HCT116 (cell line): ENCODE results near the gene PAIP1. TPM values are rescaled to one million over a fixed set of nuclear protein-coding genes. Genes with fewer than 3 reads are reported as not detected.

Experiments
- ATAC-seq: fragments of 200-7000 bp; cut with Tn5 transposase; 2 replicates; pipeline ENCODE4 v1.9.1; 2020; ENCODE audit warnings: mild to moderate bottlenecking, moderate library complexity
- BruUV-seq: library from RNA; stranded (reverse); fragments of 400-500 nt; replicated peaks from 2 replicates; lab custom pipeline; 2021; lab: Mats Ljungman, UMichigan
- CTCF ChIA-PET: fragments of 300-600 bp; sonication (Branson Sonifier 250); formaldehyde crosslinking; loops from one replicate; lab custom pipeline; 2021; ENCODE audit warnings: antibody characterized with exemption; lab: Charles Lee
- POLR2A ChIA-PET: fragments of 300-600, 350-600 bp; sonication (Branson Sonifier 250); formaldehyde crosslinking; loops from one replicate; lab custom pipeline; 2021; ENCODE audit warnings: antibody characterized with exemption; lab: Charles Lee
- RAD21 ChIA-PET, 2 experiments: fragments of 300-600 bp; sonication (Branson Sonifier 250); formaldehyde crosslinking; loops; one replicate each; lab custom pipeline; 2023; ENCODE audit warnings: low total read pairs in 2 of 2; ENCODE audit not compliant: uncharacterized antibody in 2 of 2, unreplicated experiment in 2 of 2, low non-redundant PET in 1 of 2; lab: Charles Lee
- DNase-seq: peaks from one replicate; pipeline ENCODE4 v3.0.0-alpha.2; 2010; ENCODE audit warnings: low read depth, low spot score
- H2AFZ ChIP-seq: fragments of 200-600 bp; shearing (Covaris generic), sonication (generic); 2 replicates; pipeline ENCODE4 v1.6.1; 2017; ENCODE audit warnings: low read depth, mixed run types, mixed read lengths, antibody characterized with exemption, low read length; ENCODE audit not compliant: poor library complexity, severe bottlenecking
- H3K27ac ChIP-seq: 2 replicates; pipeline ENCODE4 v1.5.1; 2012; ENCODE audit warnings: low read depth, low read length
- H3K27me3 ChIP-seq: fragments of 200-600 bp; sonication (generic); 2 replicates; pipeline ENCODE4 v1.6.1; 2016; ENCODE audit warnings: mixed run types, low read length, mixed read lengths; ENCODE audit not compliant: insufficient read depth
- H3K36me3 ChIP-seq, 2 experiments: fragments of 200-500 bp in 1 of 2; fragments of 200-600 bp in 1 of 2; sonication (Bioruptor generic) in 1 of 2; sonication (generic) in 1 of 2; 2 replicates each; pipeline versions ENCODE4 v1.5.1 to v1.6.1; 2014 to 2016; ENCODE audit warnings: low read length in 2 of 2, inconsistent platforms in 1 of 2, mixed read lengths in 1 of 2, mixed run types in 1 of 2; ENCODE audit not compliant: insufficient read depth in 2 of 2, control insufficient read depth in 1 of 2
- H3K4me1 ChIP-seq, 2 experiments: fragments of 200-600 bp in 1 of 2; sonication (generic) in 1 of 2; 2 replicates each; pipeline versions ENCODE4 v1.5.1 to v1.6.1; 2012 to 2017; ENCODE audit warnings: low read length in 2 of 2, inconsistent platforms in 1 of 2, mild to moderate bottlenecking in 1 of 2, mixed read lengths in 1 of 2, mixed run types in 1 of 2, moderate library complexity in 1 of 2; ENCODE audit not compliant: insufficient read depth in 2 of 2, control insufficient read depth in 1 of 2
- H3K4me2 ChIP-seq: fragments of 200-600 bp; sonication (generic); 2 replicates; pipeline ENCODE4 v1.6.1; 2017; ENCODE audit warnings: mixed run types, low read length, mixed read lengths
- H3K4me3 ChIP-seq, 2 experiments: fragments of 200-600 bp in 1 of 2; sonication (generic) in 1 of 2; replicated peaks in 1 of 2; 2 replicates each; pipeline ENCODE4 v1.5.1; 2011 to 2016; ENCODE audit warnings: low read length in 2 of 2, control low read depth in 1 of 2, low read depth in 1 of 2, mild to moderate bottlenecking in 1 of 2, mixed read lengths in 1 of 2, mixed run types in 1 of 2
- H3K79me2 ChIP-seq: fragments of 200-600 bp; sonication (generic); 2 replicates; pipeline ENCODE4 v1.6.1; 2017; ENCODE audit warnings: mild to moderate bottlenecking, mixed run types, low read length, moderate library complexity, mixed read lengths; ENCODE audit not compliant: insufficient read depth
- H3K9ac ChIP-seq: fragments of 200-600 bp; sonication (generic); 2 replicates; pipeline ENCODE4 v1.6.1; 2016; ENCODE audit warnings: low read length, mixed read lengths
- H3K9me2 ChIP-seq: fragments of 200-600 bp; sonication (generic), shearing (Covaris generic); 2 replicates; pipeline ENCODE4 v1.6.1; 2017; ENCODE audit warnings: mixed run types, mild to moderate bottlenecking, moderate library complexity; ENCODE audit not compliant: insufficient read depth
- H3K9me3 ChIP-seq, 2 experiments: fragments of 200-500 bp in 1 of 2; fragments of 200-600 bp in 1 of 2; sonication (Bioruptor generic) in 1 of 2; sonication (generic) in 1 of 2; 2 replicates each; pipeline ENCODE4 v1.6.1; 2014 to 2017; ENCODE audit warnings: low read length in 2 of 2, mixed read lengths in 2 of 2, inconsistent platforms in 1 of 2, low read depth in 1 of 2, mild to moderate bottlenecking in 1 of 2, mixed run types in 1 of 2, moderate library complexity in 1 of 2; ENCODE audit not compliant: control insufficient read depth in 1 of 2, insufficient read depth in 1 of 2
- H4K20me1 ChIP-seq: fragments of 200-600 bp; sonication (generic), shearing (Covaris generic); 2 replicates; pipeline ENCODE4 v1.6.1; 2017; ENCODE audit warnings: mixed run types, mild to moderate bottlenecking, moderate library complexity; ENCODE audit not compliant: insufficient read depth
- ATF3 ChIP-seq: IDR thresholded peaks from 2 replicates; pipeline ENCODE4 v1.6.1; 2012
- CBX3 ChIP-seq: IDR thresholded peaks from 2 replicates; pipeline ENCODE4 v1.6.1; 2012; ENCODE audit warnings: low read depth
- CTCF ChIP-seq, 3 experiments: fragments of 200-600 bp in 1 of 3; sonication (generic) in 1 of 3; IDR thresholded peaks in 2 of 3; conservative IDR thresholded peaks in 1 of 3; 2 replicates each; pipeline ENCODE4 v1.5.1; 2012 to 2017; ENCODE audit warnings: low read depth in 2 of 3, low read length in 2 of 3, antibody characterized with exemption in 1 of 3, borderline replicate concordance in 1 of 3, control low read depth in 1 of 3, mild to moderate bottlenecking in 1 of 3, mixed read lengths in 1 of 3, mixed run types in 1 of 3, moderate library complexity in 1 of 3; ENCODE audit not compliant: insufficient read depth in 1 of 3
- ELF1 ChIP-seq: IDR thresholded peaks from 2 replicates; pipeline ENCODE4 v1.6.1; 2012; ENCODE audit warnings: low read depth, borderline replicate concordance
- EZH2 ChIP-seq: fragments of 200-600 bp; sonication (generic); IDR thresholded peaks from 2 replicates; pipeline ENCODE4 v1.6.1; 2017; ENCODE audit warnings: antibody characterized with exemption, mixed run types
- EZH2phosphoT487 ChIP-seq: fragments of 200-600 bp; IDR thresholded peaks from 2 replicates; pipeline ENCODE4 v1.6.1; 2018; ENCODE audit warnings: antibody characterized with exemption, borderline replicate concordance
- FOSL1 ChIP-seq: IDR thresholded peaks from 2 replicates; pipeline ENCODE4 v1.6.1; 2012; ENCODE audit warnings: low read depth
- JUND ChIP-seq: IDR thresholded peaks from 2 replicates; pipeline ENCODE4 v1.6.1; 2012
- MAX ChIP-seq: IDR thresholded peaks from 2 replicates; pipeline ENCODE4 v1.6.1; 2012
- POLR2A ChIP-seq: IDR thresholded peaks from 2 replicates; pipeline ENCODE4 v1.7.0; 2011; ENCODE audit warnings: borderline replicate concordance; ENCODE audit not compliant: insufficient read depth, insufficient read length; ENCODE audit errors: extremely low read depth
- POLR2AphosphoS5 ChIP-seq: IDR thresholded peaks from 2 replicates; pipeline ENCODE4 v1.6.1; 2011; ENCODE audit warnings: mild to moderate bottlenecking, low read depth, low read length, moderate library complexity
- RAD21 ChIP-seq: IDR thresholded peaks from 2 replicates; pipeline ENCODE4 v1.6.1; 2012; ENCODE audit warnings: low read depth, mild to moderate bottlenecking
- REST ChIP-seq: IDR thresholded peaks from 2 replicates; pipeline ENCODE4 v1.6.1; 2012; ENCODE audit warnings: low read depth
- SIN3A ChIP-seq: IDR thresholded peaks from 2 replicates; pipeline ENCODE4 v1.6.1; 2012; ENCODE audit warnings: low read depth
- SP1 ChIP-seq: IDR thresholded peaks from 2 replicates; pipeline ENCODE4 v1.6.1; 2012; ENCODE audit warnings: low read depth
- SRF ChIP-seq: IDR thresholded peaks from 2 replicates; pipeline ENCODE4 v1.6.1; 2012; ENCODE audit warnings: low read depth
- TCF7L2 ChIP-seq: IDR thresholded peaks from 2 replicates; pipeline ENCODE4 v1.7.0; 2011; ENCODE audit warnings: borderline replicate concordance, inconsistent platforms; ENCODE audit not compliant: insufficient read depth, insufficient read length; ENCODE audit errors: extremely low read depth
- ZBTB33 ChIP-seq: IDR thresholded peaks from 2 replicates; pipeline ENCODE4 v1.6.1; 2011; ENCODE audit warnings: mild to moderate bottlenecking, low read length, moderate library complexity; ENCODE audit not compliant: insufficient replicate concordance; ENCODE audit errors: extremely low read depth
- ZFX ChIP-seq: fragments of 450-650 bp; IDR thresholded peaks from 2 replicates; pipeline ENCODE4 v1.6.1; 2017
- ZNF274 ChIP-seq: fragments of 200-500 bp; sonication (Bioruptor generic); IDR thresholded peaks from 2 replicates; pipeline ENCODE4 v1.6.1; 2014; ENCODE audit warnings: mild to moderate bottlenecking, low read depth, low read length, inconsistent platforms
- intact Hi-C: fragments of 100-400 bp; cut with micrococcal nuclease; formaldehyde crosslinking; loops from 2 replicates; pipeline ENCODE4 v1.10.0; 2022
- total RNA-seq: library from RNA; stranded (reverse); gene quantifications from one replicate; pipeline ENCODE4 v1.2.1, GENCODE V29; 2021; ENCODE audit not compliant: unreplicated experiment

The PAIP1 gene
- total RNA-seq, 1 experiment from 2014 or later: 83.8 TPM

- RAD21 ChIA-PET: no interaction called here
- CTCF ChIA-PET: no interaction called here
- Histone ChIP-seq H4K20me1 (0 out of 2 replicates have a peak, but pooled peaks cover 5% of the 10 kb centered on the region), H3K27ac (no peak overlapping the region), H3K4me2 (no peak overlapping the region), H3K9ac (no peak overlapping the region), H3K4me1 (no peaks in the 10 kb centered on the region), H3K9me3 (no peaks in the 10 kb centered on the region), H3K79me2 (peaks cover 20% of the 10 kb centered on the region), H3K4me3 (no peak overlapping the region), H3K9me2 (no peaks in the 10 kb centered on the region), H2AFZ (no peak overlapping the region), H3K27me3 (no peaks in the 10 kb centered on the region), H3K36me3 (peaks cover 38 to 42% of the 10 kb centered on the region in 2 experiments)
- no peak for TF ChIP-seq SRF
- TF ChIP-seq REST: no peak
- TF ChIP-seq EZH2phosphoT487: no peak
- no peak for TF ChIP-seq CBX3
- TF ChIP-seq POLR2A: no peak
- TF ChIP-seq POLR2AphosphoS5: no peak
- no peak for TF ChIP-seq ATF3
- TF ChIP-seq TCF7L2: no peak
- TF ChIP-seq MAX: no peak
- no peak for TF ChIP-seq CTCF (IDR thresholded peaks at IDR 0.05 in 2 of 3, conservative IDR thresholded peaks at IDR 0.05 in 1 of 3; ENCODE audit: borderline replicate concordance in 1 of 3, insufficient read depth in 1 of 3, low read depth in 2 of 3, low read length in 2 of 3)
- no peak for TF ChIP-seq RAD21
- TF ChIP-seq ZFX: no peak
- TF ChIP-seq EZH2: no peak
- TF ChIP-seq ZNF274: no peak
- TF ChIP-seq SIN3A: no peak
- TF ChIP-seq JUND: no peak
- TF ChIP-seq SP1: no peak
- TF ChIP-seq ZBTB33: no peak
- TF ChIP-seq FOSL1: no peak
- no peak for TF ChIP-seq ELF1
- intact Hi-C loops: no loop called here
- ATAC-seq (no peak), DNase-seq (no peak)
- no TSS peak for BruUV-seq
- POLR2A ChIA-PET: no interaction called here
Observed at GRCh38 chr5:43536972-43537371, 19.9 kb downstream of the PAIP1 start.
